Ascending aorta (tissue), 2 donors: ENCODE data around the gene PLEKHH1. TPM values are rescaled to one million over a fixed set of nuclear protein-coding genes. Genes with fewer than 3 reads are reported as not detected.
A peak's percentile ranks its signal among the peaks of the same experiment; 100 is the strongest.
"Not testable (repeated sequence)": the region's sequence is repeated elsewhere in the genome, so short reads cannot be mapped to it uniquely, and the experiment has no call there.

Experiments used
- DNase-seq, 2 donors: peaks; one replicate each; pipeline ENCODE4 v3.0.0-alpha.2; 2019; ENCODE audit warnings: low spot score in 2 of 2
- H3K27ac ChIP-seq, 2 donors: fragments of 200-600 bp; sonication (generic); one replicate each; pipeline ENCODE4 v1.5.1; 2016 to 2017; ENCODE audit warnings: mild to moderate bottlenecking in 1 of 2
- H3K27me3 ChIP-seq: fragments of 200-600 bp; sonication (generic); one replicate; pipeline ENCODE4 v1.5.1; 2017
- H3K36me3 ChIP-seq, 2 donors: fragments of 200-600 bp; sonication (generic); one replicate each; pipeline ENCODE4 v1.5.1; 2016
- H3K4me1 ChIP-seq, 2 donors: fragments of 200-600 bp; sonication (generic); one replicate each; pipeline ENCODE4 v1.5.1; 2016 to 2017; ENCODE audit warnings: mild to moderate bottlenecking in 1 of 2
- H3K4me3 ChIP-seq, 2 donors: fragments of 200-600 bp; sonication (generic); one replicate each; pipeline ENCODE4 v1.5.1; 2016 to 2017; ENCODE audit warnings: mild to moderate bottlenecking in 1 of 2
- H3K9me3 ChIP-seq, 2 donors: fragments of 200-600 bp; sonication (generic); one replicate each; pipeline ENCODE4 v1.5.1; 2016
- CTCF ChIP-seq, 3 experiments: fragments of 200-600 bp in 2 of 3; fragments of 450-650 bp in 1 of 3; sonication (generic) in 2 of 3; IDR thresholded peaks; one replicate each; pipeline ENCODE4 v1.5.1; 2016 to 2019; ENCODE audit warnings: antibody characterized with exemption in 3 of 3, mild to moderate bottlenecking in 1 of 3, moderate library complexity in 1 of 3
- intact Hi-C: fragments of 100-400 bp; cut with DNase I; formaldehyde crosslinking; loops from one replicate; pipeline ENCODE4 v1.15.1; 2023
- total RNA-seq: library from RNA; depleted of rRNA; stranded (reverse); fragments of >200 nt; gene quantifications from one replicate; pipeline ENCODE4 v1.1.0, GENCODE V29; 2016

Gene PLEKHH1
- total RNA-seq, 1 donor from 2014 or later, result 15.0 TPM

GRCh38 chr14:67586369-67586768, 53.3 kb downstream of the PLEKHH1 start:
- peaks cover 17 to 35% of the 10 kb centered on the region in 2 donors for H3K36me3 ChIP-seq
- H3K27ac ChIP-seq, result no peak overlapping the region
- TF ChIP-seq CTCF (IDR thresholded peaks at IDR 0.05), result no peak
- no peaks in the 10 kb centered on the region for H3K9me3 ChIP-seq
- H3K4me3 ChIP-seq, result no peak overlapping the region
- intact Hi-C loops, result no loop called here
- H3K27me3 ChIP-seq, result no peaks in the 10 kb centered on the region
- H3K4me1 ChIP-seq, result no peaks in the 10 kb centered on the region
- DNase-seq, result no peak

GRCh38 chr14:67589204-67589770, 56.2 kb downstream of the PLEKHH1 start:
- intact Hi-C loops, result no loop called here
- TF ChIP-seq CTCF (IDR thresholded peaks at IDR 0.05), result no peak
- H3K9me3 ChIP-seq, result no peaks in the 10 kb centered on the region
- H3K27ac ChIP-seq, result no peak overlapping the region
- H3K36me3 ChIP-seq, result peaks cover 31 to 60% of the 10 kb centered on the region in 2 donors
- no peak overlapping the region for H3K4me3 ChIP-seq
- no peaks in the 10 kb centered on the region for H3K27me3 ChIP-seq
- no peaks in the 10 kb centered on the region for H3K4me1 ChIP-seq
- no peak for DNase-seq

DNA sequence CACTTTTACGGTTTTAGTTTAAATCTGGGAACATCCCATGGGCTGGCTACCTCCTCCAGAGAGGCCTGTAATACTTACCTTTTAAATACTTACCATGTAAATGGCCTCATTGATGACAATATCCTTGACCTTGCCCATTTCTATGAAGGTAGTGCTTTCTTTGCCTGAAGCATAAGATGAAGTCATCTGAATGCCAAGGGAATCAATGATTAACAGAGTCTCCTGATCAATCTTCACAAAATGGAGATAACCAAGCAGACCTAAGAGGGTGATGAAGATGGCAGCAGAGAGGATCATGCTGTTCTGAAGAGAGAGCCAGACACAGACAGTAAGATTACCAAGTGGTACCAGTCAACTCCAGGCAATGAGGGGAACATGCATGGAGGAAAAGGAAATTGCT, 60.6 kb downstream of the PLEKHH1 start:
- intact Hi-C loops, H3K4me3 ChIP-seq, H3K9me3 ChIP-seq, H3K27me3 ChIP-seq, DNase-seq, H3K4me1 ChIP-seq, H3K27ac ChIP-seq: not testable (repeated sequence)
- H3K36me3 ChIP-seq, result peaks cover 33 to 52% of the 10 kb centered on the region in 2 donors

- no peak for TF ChIP-seq CTCF (IDR thresholded peaks at IDR 0.05)
- H3K36me3 ChIP-seq, result peaks cover 21 to 34% of the 10 kb centered on the region in 2 donors
- H3K4me1 ChIP-seq, result peaks cover under 1 to 7% of the 10 kb centered on the region in 2 donors
- H3K4me3 ChIP-seq, result no peak overlapping the region
- intact Hi-C loops, result no loop called here
- DNase-seq, result no peak
- H3K9me3 ChIP-seq, result no peaks in the 10 kb centered on the region
- H3K27ac ChIP-seq, result no peak overlapping the region
- no peaks in the 10 kb centered on the region for H3K27me3 ChIP-seq
Observed at GRCh38 chr14:67595392-67595791, 62.3 kb downstream of the PLEKHH1 start.

DNA sequence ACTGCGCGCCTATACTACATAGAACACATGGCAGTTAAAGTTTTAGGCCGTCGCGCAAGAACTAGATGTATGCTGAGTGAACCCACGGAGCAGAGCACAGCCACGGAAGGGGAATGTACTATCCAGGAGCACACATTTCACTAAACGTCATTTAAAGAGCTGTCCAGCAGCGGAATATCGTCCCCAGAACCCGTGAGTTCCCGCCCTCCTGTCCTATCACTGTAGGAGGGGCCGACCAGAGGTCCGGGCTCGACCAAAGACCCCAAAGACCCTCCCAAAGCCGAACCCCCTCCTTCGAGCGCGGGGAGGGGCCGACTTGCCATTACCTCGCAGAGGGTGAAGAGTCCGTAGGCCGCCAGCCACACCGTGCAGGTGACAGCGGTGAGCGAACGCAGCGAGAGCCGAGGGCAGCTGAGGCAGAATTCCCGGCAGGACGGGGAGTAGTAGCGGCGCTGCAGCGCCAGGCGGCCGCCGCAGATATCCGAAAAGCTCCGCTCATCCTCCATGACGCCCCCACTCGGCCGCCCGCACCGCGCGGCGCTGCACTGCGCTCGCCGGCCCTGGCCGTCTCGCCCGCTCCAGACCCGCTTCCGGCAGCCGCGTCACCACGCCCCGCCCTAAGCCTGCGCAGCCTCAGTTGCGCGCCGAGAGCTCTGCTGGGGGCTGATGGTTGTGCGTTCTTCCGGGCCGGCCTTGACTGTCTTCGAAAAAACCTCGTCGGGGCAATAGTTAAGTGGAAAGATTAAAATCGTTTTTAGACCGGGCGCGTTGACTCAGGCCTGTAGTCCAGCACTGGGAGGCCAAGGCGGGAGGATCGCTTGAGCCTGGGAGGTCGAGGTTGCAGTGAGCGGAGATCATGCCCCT, 66.8 kb downstream of the PLEKHH1 start, which contains the start of gene PIGH:
Gene PIGH (minus strand): TSS at position 571 of the 864 bp plus-strand sequence. CDS start 65 bp downstream, at position 506.
- TF ChIP-seq CTCF (IDR thresholded peaks at IDR 0.05), result peak; percentile 52 to 53 (median 52)
- intact Hi-C loops, result loop anchor here (1.0 kb wide), 3 partner anchors 18 to 104 kb away; partner anchors contain the start of gene VTI1B
- Histone ChIP-seq H3K4me3 (peak within 1 kb of the TSS; percentile 84 to 90), H3K4me1 (peaks cover 4 to 10% of the 10 kb centered on the region in 2 donors), H3K27me3 (no peaks in the 10 kb centered on the region), H3K27ac (peak within 1 kb of the TSS; percentile 88 to 92), H3K9me3 (no peaks in the 10 kb centered on the region), H3K36me3 (peaks cover 0 to 3% of the 10 kb centered on the region in 2 donors)
- DNase-seq, result peak; percentile 56 to 95

DNA sequence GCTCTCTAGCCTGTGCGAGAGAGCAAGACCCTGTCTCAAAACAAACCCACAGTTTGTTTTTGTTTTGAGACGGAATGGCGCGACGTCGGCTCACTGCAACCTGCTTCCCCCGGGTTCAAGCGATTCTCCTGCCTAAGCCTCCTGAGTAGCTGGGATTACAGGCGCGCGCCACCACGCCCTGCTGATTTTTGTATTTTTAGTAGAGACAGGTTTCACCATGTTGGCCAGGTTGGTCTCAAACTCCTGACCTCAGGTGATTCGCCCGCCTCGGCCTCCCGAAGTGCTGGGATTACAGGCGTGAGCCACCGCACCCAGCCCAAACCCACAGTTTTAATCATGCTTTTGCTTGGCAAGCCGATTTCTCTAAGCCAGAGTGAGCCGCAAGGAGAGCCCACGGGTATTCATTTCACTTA, 67.5 kb downstream of the PLEKHH1 start:
- DNase-seq, H3K27me3 ChIP-seq, H3K4me1 ChIP-seq, H3K36me3 ChIP-seq, H3K9me3 ChIP-seq: not testable (repeated sequence)
- Histone ChIP-seq H3K4me3 (peak overlapping the region; percentile 84 to 90), H3K27ac (peak overlapping the region; percentile 88 to 92)
- intact Hi-C loops, result loop anchor here (1.0 kb wide), 3 partner anchors 18 to 104 kb away; partner anchors contain the start of gene VTI1B
